RKO (cell line): ENCODE results near the gene DPM1.
"Not testable (repeated sequence)": the region's sequence is repeated elsewhere in the genome, so short reads cannot be mapped to it uniquely, and the experiment has no call there.

Experiments used
- DNase-seq: peaks from one replicate; pipeline ENCODE4 v3.0.0-alpha.2; 2016; ENCODE audit warnings: low spot score

The DPM1 gene

GRCh38 chr20:50980071-50980681 lies 21.8 kb upstream of the DPM1 start:
- DNase-seq: peak; percentile 99

DNA sequence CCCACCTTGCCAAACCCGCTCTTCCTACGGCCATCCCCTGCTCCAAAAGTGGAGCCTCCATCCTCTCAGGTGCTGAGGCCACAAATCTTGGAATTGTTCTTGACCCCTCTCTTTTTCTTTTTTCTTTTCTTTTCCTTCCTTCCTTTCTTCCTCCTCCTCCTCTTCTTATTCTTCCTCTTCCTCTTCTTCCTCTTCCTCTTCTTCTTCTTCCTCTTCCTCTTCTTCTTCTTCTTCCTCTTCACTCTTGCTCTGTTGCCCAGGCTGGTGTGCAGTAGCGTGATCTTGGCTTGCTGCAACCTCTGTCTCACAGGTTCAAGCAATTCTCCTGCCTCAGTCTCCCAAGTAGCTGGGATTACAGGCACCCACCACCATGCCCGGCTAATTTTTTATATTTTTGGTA lies 20.2 kb upstream of the DPM1 start:
- not testable (repeated sequence) for DNase-seq

DNA sequence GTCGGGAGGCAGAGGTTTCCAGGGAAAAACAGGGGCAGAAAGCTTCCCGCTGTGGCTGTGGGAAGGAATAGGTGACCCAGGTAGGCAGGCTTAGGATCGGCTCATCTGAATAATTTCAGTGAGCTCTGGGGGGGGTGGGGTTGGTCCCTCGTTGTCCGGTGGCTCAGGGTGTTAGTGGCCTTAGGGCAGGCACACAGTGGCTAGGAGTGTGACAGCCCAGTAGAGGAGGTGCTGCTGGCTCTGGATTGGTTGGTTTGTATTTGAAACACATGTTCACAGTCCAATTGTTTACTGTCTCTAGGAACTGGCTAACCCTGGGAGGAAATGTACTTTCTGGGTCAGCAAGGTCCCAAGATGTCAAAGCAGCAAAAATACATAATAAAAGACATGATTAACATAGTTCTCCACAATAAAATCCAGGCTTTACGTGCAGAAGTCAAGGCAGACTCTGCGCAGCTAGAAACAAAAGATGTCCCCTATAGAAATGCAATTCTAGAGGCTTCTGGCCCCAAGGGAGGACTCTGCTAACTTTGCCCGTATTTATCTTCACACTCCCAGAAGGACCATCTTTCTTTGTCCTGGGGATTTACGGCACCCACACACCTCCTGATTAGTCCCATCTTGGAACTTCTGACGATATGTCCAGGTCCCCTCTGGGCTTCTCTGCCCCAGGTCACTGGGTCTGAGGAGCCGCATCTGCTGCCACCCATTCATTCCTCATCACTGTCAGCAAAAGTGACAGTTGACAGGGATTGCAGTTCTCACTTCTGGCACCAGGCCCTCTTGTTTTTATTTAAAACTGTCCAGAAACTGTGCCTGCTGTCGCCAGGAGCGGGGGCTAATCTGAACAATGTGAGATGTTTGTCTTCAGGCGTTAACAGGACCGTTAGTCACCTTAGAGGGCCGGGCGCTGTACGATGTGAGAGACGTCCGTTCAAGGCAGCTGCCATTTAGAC lies 19.0 kb upstream of the DPM1 start:
- no peak for DNase-seq

- DNase-seq: no peak
These were observed 17.5 kb upstream of the DPM1 start for GRCh38 chr20:50975701-50976330.

- no peak for DNase-seq
These were observed 11.6 kb upstream of the DPM1 start for GRCh38 chr20:50969912-50970311.

GRCh38 chr20:50969435-50969834 lies 11.1 kb upstream of the DPM1 start:
- DNase-seq: no peak

GRCh38 chr20:50968289-50968688 lies 10.0 kb upstream of the DPM1 start:
- DNase-seq: no peak

GRCh38 chr20:50967586-50967985 lies 9.3 kb upstream of the DPM1 start:
- no peak for DNase-seq

DNA sequence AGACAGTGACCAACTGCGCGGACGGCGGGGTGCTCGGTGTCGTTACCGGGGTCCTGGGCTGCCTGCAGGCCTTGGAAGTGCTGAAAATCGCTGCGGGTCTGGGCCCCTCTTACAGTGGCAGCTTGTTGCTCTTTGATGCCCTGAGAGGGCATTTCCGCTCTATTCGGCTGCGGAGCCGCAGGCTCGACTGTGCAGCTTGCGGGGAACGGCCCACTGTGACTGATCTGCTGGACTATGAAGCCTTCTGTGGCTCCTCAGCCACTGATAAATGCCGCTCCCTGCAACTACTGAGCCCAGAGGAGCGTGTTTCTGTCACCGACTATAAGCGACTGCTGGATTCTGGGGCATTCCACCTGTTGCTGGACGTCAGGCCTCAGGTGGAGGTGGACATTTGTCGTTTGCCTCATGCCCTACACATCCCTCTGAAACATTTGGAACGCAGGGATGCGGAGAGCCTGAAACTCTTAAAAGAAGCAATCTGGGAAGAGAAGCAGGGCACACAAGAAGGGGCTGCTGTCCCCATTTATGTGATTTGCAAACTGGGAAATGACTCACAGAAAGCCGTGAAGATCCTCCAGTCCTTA lies 1.3 kb upstream of the DPM1 start:
- DNase-seq: no peak

- DNase-seq: peak; percentile 96
These were observed 547 bp upstream of the DPM1 start, which contains the start of gene MOCS3 for GRCh38 chr20:50958615-50959542. Gene MOCS3 (plus strand): TSS chr20:50958818. CDS start chr20:50958843, 25 bp downstream.

DNA sequence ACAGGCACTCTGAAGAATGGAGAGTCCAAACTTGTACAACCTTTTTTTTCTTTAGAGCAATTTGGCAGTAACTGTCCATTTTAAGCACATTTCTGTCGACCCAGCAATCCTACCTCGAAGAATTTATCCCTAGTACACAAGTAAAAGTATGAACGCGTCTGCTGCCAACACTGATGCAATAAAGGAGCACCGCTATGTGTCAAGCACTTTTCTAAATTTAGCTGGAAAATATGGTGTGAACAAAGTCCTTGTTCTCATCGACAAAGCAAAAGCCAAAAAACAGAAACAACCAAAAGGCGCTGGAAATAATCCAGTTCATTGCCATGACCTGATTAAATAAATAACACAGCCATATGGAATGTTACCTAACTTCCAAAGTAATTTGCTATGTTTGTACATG lies 1.1 kb downstream of the DPM1 start:
- peak; percentile 73 for DNase-seq

GRCh38 chr20:50953821-50954220 lies 4.5 kb downstream of the DPM1 start:
- peak; percentile 62 for DNase-seq

- DNase-seq: no peak
These were observed 5.1 kb downstream of the DPM1 start for GRCh38 chr20:50953196-50953595.

GRCh38 chr20:50948132-50948785 lies 10.1 kb downstream of the DPM1 start:
- no peak for DNase-seq

GRCh38 chr20:50943069-50943468 lies 15.3 kb downstream of the DPM1 start:
- no peak for DNase-seq

DNA sequence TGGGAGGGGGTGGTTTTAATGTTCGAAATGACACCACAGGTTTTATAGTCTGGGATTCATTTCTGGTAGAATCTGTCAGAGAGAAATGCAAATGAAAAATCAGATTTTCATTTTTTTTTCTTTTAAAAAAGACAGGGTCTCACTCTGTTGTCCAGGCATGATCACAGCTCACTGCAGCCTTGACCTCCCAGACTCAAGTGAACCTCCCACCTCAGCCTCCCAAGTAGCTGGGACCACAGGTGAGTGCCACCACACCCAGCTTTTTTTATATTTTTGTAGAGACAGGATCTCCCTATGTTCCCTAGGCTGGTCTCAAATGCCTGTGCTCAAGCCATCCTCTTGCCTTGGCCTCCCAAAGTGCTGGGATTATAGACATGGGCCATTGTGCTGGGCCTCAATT lies 24.7 kb downstream of the DPM1 start:
- no peak for DNase-seq

GRCh38 chr20:50932691-50933280 lies 25.5 kb downstream of the DPM1 start:
- no peak for DNase-seq

DNA sequence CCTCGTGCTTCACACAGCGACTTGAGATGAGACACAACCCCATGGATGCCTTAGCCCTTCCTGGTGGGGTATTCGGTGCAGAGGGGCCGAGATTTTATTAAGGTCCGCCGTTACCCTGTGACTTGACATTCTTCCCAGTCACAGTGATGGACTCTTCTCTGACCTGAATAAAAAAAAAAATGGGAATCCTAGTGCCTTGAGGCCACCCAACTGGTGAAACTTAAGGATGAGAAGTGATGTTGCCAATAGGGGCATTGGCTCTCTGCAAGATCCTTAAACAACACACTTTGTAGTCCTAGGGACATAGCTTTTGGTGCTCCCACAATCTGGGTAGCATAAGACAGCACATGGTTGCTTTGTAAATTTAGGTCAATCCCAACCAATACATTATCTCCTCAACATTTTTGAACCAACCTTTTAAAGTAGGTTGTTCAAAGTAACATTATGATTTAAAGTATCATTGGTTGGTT lies 26.3 kb downstream of the DPM1 start:
- peak; percentile 61 for DNase-seq

DNA sequence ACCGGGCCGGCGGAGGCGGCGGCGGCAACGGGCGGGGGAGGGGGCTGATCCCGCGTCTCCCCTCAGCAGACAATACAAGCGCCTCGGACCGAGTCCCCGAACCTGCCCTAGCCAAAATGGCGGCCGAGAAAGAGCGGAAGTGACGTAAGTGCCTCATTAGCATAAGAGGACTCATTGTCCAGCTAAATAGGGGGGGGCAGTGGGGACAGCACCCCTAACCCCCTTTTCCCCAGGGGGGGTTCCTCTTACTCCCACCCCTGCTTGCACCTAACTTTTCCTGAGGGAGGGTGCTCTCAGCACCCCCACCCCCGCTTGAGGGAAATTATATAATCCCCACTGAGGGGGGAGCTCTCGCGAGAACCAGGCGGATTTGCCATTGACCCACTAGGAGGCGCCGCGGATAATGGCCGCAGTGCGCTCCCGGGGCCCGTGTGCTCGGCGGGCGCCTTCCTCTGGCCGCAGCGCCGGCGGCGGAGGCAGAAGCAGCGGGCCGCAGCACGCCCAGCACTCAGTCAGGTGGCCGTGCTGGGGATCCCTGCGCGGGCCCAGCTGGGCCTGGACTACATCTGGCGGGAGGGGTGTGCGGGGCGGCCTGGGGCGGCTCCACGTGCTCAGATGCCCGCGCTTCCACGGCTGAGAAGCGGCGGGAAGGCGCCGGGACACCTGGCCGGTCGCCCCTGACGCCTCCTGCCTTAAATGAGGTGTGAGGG lies 26.9 kb downstream of the DPM1 start, which contains the start of gene ADNP:
Gene ADNP, minus strand, starts transcription at position 132 of the 710 bp plus-strand sequence. CDS start 27,441 bp downstream, outside the sequence.
- DNase-seq: peak; percentile 95

GRCh38 chr20:50930976-50931305 lies 27.4 kb downstream of the DPM1 start:
- no peak for DNase-seq
